Ishikawa (cell line): ENCODE data around the gene HAND1.
A peak's percentile ranks its signal among the peaks of the same experiment; 100 is the strongest.

Source experiments
- CEBPB ChIP-seq: IDR thresholded peaks from 2 replicates; pipeline ENCODE4 v1.6.1; 2012
- CREB1 ChIP-seq: IDR thresholded peaks from 2 replicates; pipeline ENCODE4 v1.6.1; 2012; ENCODE audit warnings: low read depth
- EGR1 ChIP-seq: IDR thresholded peaks from 2 replicates; pipeline ENCODE4 v1.6.1; 2012
- EP300 ChIP-seq: IDR thresholded peaks from 2 replicates; pipeline ENCODE4 v1.6.1; 2012; ENCODE audit warnings: borderline replicate concordance
- FOXM1 ChIP-seq: IDR thresholded peaks from 2 replicates; pipeline ENCODE4 v1.6.1; 2012; ENCODE audit warnings: low read depth, borderline replicate concordance
- MAX ChIP-seq: IDR thresholded peaks from 2 replicates; pipeline ENCODE4 v1.6.1; 2012
- NFIC ChIP-seq: IDR thresholded peaks from 2 replicates; pipeline ENCODE4 v1.6.1; 2012
- RAD21 ChIP-seq: IDR thresholded peaks from 2 replicates; pipeline ENCODE4 v1.6.1; 2012; ENCODE audit warnings: low read depth
- REST ChIP-seq: IDR thresholded peaks from 2 replicates; pipeline ENCODE4 v1.6.1; 2012; ENCODE audit warnings: low read depth, mild to moderate bottlenecking
- TAF1 ChIP-seq: IDR thresholded peaks from 2 replicates; pipeline ENCODE4 v1.6.1; 2012; ENCODE audit warnings: low read depth, mild to moderate bottlenecking
- TCF12 ChIP-seq: IDR thresholded peaks from 2 replicates; pipeline ENCODE4 v1.6.1; 2012; ENCODE audit warnings: low read depth
- TEAD4 ChIP-seq: IDR thresholded peaks from 2 replicates; pipeline ENCODE4 v1.6.1; 2012
- YY1 ChIP-seq: IDR thresholded peaks from 2 replicates; pipeline ENCODE4 v1.6.1; 2012; ENCODE audit warnings: low read depth
- ZBTB7A ChIP-seq: IDR thresholded peaks from 2 replicates; pipeline ENCODE4 v1.6.1; 2012; ENCODE audit warnings: low read depth

- TF ChIP-seq NFIC (no peak), EGR1 (no peak), EP300 (no peak), FOXM1 (no peak), MAX (no peak), RAD21 (peak; percentile 93), TEAD4 (no peak), TCF12 (no peak), ZBTB7A (no peak), CREB1 (no peak), REST (no peak), TAF1 (no peak), YY1 (no peak), CEBPB (no peak)
These were observed 10.2 kb downstream of the HAND1 start for GRCh38 chr5:154467655-154468354.
